Keratinocyte (primary cell): ENCODE results near the gene LCOR.

Experiments used
- CTCF ChIP-seq, 3 experiments: IDR thresholded peaks in 1 of 3; conservative IDR thresholded peaks in 1 of 3; optimal IDR thresholded peaks in 1 of 3; 2 replicates in 2 of 3; 3 replicates in 1 of 3; pipeline versions ENCODE3 to v1.5.1; 2011; ENCODE audit warnings: low read length in 3 of 3, mild to moderate bottlenecking in 3 of 3, moderate library complexity in 2 of 3, control low read depth in 1 of 3, inconsistent platforms in 1 of 3; ENCODE audit not compliant: insufficient read depth in 2 of 3; ENCODE audit errors: extremely low read depth in 1 of 3
- EZH2 ChIP-seq: IDR thresholded peaks from one replicate; pipeline ENCODE4 v1.6.1; 2012; ENCODE audit warnings: inconsistent platforms, mild to moderate bottlenecking, low read length, moderate library complexity

- TF ChIP-seq CTCF (optimal IDR thresholded peaks at IDR 0.05 in 1 of 3, IDR thresholded peaks at IDR 0.05 in 1 of 3, conservative IDR thresholded peaks at IDR 0.05 in 1 of 3; ENCODE audit: extremely low read depth in 1 of 3, insufficient read depth in 2 of 3, low read length in 3 of 3), result no peak
- TF ChIP-seq EZH2, result no peak
These were observed 8.9 kb downstream of the LCOR start for GRCh38 chr10:96840841-96841518.
